ENCODE results near the gene CIPC.

CIPC gene

GRCh38 chr14:77120771-77121743 is 23.0 kb downstream of the CIPC start:
- in situ Hi-C loops (cut with MboI; ENCODE audit: low pct_unique_long_range_greater_than_20kb, low sequenced_read_pairs), result no loop called here
- DNase-seq, result peak; percentile 44

GRCh38 chr14:77122526-77123125 is 24.6 kb downstream of the CIPC start:
- in situ Hi-C loops (cut with MboI; ENCODE audit: low pct_unique_long_range_greater_than_20kb, low sequenced_read_pairs), result no loop called here
- DNase-seq, result no peak

DNA sequence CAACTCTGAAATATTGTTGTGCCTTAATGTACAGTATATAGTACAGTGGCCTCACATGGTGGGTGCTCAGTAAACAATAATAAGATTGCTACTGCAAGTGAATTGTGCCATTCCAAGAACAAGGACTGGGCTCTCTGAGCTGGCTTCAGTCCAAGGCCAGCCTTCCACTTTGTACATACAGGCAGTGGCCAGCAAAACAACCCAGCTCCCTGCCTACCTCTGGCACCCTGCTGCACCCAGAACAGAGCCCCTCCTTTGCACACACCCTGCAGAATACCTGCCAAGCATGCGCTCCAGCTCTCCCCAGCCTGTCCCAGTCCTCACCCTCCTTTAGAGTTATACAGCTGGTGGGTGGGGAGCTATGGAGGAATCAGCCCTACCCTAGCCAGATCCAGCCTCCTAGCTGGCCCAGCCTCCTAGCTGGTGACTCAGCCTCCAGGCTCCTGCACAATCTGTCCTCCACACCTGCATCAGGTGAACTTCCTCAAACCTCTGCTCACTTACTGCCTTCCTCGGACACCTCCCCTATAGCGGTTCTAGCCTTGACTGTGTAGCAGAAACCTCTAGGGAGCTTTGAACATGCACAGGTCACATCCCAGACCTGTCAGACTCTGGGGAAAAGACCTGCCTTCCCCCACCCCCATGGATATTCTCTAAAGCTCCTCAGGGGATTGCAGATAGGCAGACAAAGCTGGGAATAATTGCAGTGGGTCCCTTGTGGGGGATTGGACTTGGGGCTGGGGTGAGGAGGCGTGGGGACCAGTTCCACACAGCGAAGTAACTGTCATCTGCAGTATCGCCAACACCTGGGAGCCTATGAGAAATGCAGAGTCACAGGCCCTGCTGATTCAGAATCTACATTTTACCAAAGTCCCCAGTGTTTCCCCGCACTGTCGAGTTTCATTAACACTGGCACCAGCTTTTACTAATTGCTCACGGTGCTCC is 25.6 kb downstream of the CIPC start:
- in situ Hi-C loops (cut with MboI; ENCODE audit: low pct_unique_long_range_greater_than_20kb, low sequenced_read_pairs), result no loop called here
- no peak for DNase-seq

- in situ Hi-C loops (cut with MboI; ENCODE audit: low pct_unique_long_range_greater_than_20kb, low sequenced_read_pairs), result no loop called here
- DNase-seq, result peak; percentile 50
These were observed 26.6 kb downstream of the CIPC start for GRCh38 chr14:77124345-77125280.

DNA sequence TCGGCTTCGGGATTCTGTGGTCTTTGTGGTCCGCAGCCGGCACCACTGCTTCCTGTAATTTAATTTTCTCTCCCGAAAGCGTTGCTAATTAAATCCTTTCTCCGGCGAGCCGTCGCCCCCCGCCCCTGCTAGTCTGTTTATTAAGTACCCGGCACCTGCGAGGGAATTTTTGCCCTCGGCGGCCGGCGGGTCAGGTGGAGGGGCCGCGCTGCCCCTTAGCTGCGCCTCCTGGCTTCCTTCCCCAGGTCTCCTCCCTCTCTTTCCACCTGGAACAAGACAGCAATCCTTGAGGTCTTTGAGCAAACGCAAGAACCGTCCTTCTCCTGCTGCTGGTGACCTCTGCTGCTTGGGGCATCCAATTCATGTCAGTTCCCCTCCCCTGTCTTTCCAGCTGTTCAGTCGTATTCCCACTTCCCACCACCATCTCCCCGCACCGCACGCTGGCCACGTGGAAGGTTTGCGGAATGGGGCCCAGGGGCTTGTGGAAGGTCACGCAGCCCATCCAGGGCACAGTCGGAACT is 27.3 kb downstream of the CIPC start:
- in situ Hi-C loops (cut with MboI; ENCODE audit: low pct_unique_long_range_greater_than_20kb, low sequenced_read_pairs), result no loop called here
- DNase-seq, result no peak

DNA sequence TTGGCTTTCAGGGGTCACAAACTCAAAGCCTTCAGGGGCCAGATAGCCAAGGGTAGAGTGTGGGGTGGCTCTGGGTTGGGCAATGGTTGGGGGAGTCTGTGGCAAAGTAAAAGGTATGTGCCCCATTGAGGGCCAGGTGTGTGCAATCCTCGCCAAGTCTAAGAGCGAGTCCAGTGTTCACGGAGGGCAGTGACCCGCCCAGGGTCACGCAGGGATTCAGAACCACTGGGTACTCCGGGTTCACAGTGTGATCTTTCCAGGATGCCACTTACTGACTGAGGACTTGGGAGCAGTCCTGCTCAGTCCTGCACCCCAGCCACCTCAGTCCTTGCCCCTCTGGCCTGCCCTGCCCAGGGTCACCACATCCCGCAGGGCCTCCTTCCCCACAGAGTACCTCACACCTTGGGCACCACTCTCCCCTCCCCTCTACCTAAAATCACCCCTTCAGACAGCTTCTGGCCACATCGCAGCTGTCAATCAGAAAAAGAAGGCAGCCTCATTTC is 27.8 kb downstream of the CIPC start:
- in situ Hi-C loops (cut with MboI; ENCODE audit: low pct_unique_long_range_greater_than_20kb, low sequenced_read_pairs), result no loop called here
- DNase-seq, result no peak

- in situ Hi-C loops (cut with MboI; ENCODE audit: low pct_unique_long_range_greater_than_20kb, low sequenced_read_pairs), result no loop called here
- DNase-seq, result no peak
These were observed 28.5 kb downstream of the CIPC start for GRCh38 chr14:77126461-77126990.

- in situ Hi-C loops (cut with MboI; ENCODE audit: low pct_unique_long_range_greater_than_20kb, low sequenced_read_pairs), result no loop called here
- DNase-seq, result no peak
These were observed 30.4 kb downstream of the CIPC start for GRCh38 chr14:77128414-77128891.

GRCh38 chr14:77130386-77130785 is 32.3 kb downstream of the CIPC start:
- DNase-seq, result no peak
- in situ Hi-C loops (cut with MboI; ENCODE audit: low pct_unique_long_range_greater_than_20kb, low sequenced_read_pairs), result no loop called here

DNA sequence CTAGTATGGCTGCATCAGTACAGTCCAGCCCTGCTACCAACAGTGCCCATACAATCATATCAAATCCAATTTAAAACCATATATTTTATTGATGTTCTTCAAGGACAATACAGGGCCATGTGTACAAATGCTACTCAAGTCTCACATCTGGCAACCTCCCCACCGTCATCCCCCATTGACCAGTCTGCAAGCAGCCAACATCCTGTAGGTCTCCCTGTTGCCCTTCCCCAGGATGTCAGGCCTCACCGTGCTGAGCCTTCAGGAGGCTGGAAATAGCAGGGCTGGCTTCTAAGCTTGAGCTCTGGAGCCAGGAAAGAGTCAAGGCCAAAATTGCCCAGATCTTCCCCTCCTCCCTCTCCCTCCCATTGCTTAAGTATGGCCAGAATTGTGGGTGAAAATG is 33.1 kb downstream of the CIPC start:
- in situ Hi-C loops (cut with MboI; ENCODE audit: low pct_unique_long_range_greater_than_20kb, low sequenced_read_pairs), result no loop called here
- DNase-seq, result no peak

DNA sequence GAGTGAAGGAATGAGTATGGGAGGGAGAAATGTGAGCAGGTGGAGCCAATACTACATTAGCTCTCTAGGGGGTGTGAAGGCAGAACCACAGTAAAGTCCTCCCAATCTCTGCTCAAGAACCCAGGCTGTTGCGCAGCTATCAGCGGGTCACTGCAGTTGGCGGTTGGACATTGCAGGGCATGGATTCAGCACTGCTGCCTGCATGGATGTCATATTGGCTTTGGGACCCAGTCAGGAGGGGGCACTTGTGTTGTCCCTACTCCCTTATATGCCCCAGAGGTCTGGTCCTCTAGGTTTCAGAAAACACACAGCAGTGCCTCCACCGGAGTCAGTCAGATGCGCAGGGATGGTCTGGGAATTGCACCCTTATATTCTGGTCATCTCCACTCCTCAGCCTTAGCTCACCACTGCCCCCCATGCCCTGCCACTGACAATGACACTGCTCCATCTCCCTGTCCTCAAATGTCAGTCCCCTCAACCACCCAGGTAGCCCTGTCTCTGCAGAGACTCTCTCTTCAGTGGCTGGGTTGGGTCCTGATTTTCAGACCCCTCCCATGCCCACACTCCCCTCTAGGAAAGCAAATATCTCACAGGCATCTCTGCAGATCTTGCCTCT is 33.9 kb downstream of the CIPC start:
- no peak for DNase-seq
- in situ Hi-C loops (cut with MboI; ENCODE audit: low pct_unique_long_range_greater_than_20kb, low sequenced_read_pairs), result no loop called here

DNA sequence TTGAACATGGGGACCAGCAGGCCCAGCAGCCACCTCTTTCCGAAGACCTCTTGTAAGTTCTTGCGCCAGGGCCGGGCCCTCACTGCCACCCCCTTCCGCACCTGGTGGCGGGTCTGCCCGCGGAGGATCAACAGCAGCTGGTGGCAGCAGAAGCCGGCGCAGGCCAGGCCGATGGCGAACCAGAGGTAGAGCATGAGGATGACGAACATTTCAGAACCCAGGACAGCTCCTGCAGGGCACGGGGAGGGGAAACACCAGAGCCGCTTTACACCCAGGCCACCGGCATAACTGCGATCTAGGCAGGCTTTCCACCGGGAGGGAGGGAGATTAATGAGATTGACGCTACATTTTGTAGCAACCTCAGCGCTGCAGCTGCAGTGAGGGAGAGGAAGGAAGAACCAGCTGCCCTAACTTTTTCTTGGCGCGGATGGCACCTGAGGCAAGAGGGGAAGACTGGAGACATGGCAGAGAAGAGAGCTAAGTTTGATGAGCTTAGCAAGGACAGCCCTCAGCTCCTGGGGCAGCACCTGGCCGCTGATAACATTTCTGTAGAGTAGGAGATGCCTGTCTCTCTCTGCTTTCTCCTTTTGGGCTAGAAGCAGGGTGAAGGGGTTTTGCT is 35.8 kb downstream of the CIPC start:
- in situ Hi-C loops (cut with MboI; ENCODE audit: low pct_unique_long_range_greater_than_20kb, low sequenced_read_pairs), result no loop called here
- DNase-seq, result peak; percentile 64

- in situ Hi-C loops (cut with MboI; ENCODE audit: low pct_unique_long_range_greater_than_20kb, low sequenced_read_pairs), result no loop called here
- no peak for DNase-seq
These were observed 41.0 kb downstream of the CIPC start for GRCh38 chr14:77139022-77139421.

- peak; percentile 64 for DNase-seq
- in situ Hi-C loops (cut with MboI; ENCODE audit: low pct_unique_long_range_greater_than_20kb, low sequenced_read_pairs), result no loop called here
These were observed 41.7 kb downstream of the CIPC start for GRCh38 chr14:77139540-77140358.

GRCh38 chr14:77140359-77141213 is 42.5 kb downstream of the CIPC start:
- no peak for DNase-seq
- in situ Hi-C loops (cut with MboI; ENCODE audit: low pct_unique_long_range_greater_than_20kb, low sequenced_read_pairs), result no loop called here
